Fibroblast of lung (primary cell): Measurements from ENCODE around the gene SUGCT. TPM values are rescaled to one million over a fixed set of nuclear protein-coding genes. Genes with fewer than 3 reads are reported as not detected.
A peak's percentile ranks its signal among the peaks of the same experiment; 100 is the strongest.

Source experiments
- DNase-seq, 2 donors: peaks; one replicate each; pipeline versions ENCODE4 v3.0.0 to v3.0.0-alpha.2; 2010; ENCODE audit warnings: low read depth in 2 of 2
- H2AFZ ChIP-seq: 2 replicates; pipeline ENCODE4 v1.5.1; 2012; ENCODE audit warnings: low read length, control low read depth, inconsistent platforms
- H3K27ac ChIP-seq: 2 replicates; pipeline ENCODE4 v1.5.1; 2011; ENCODE audit warnings: low read length, control low read depth; ENCODE audit not compliant: insufficient read depth
- H3K27me3 ChIP-seq: 2 replicates; pipeline ENCODE4 v1.5.1; 2011; ENCODE audit warnings: mild to moderate bottlenecking, low read length; ENCODE audit not compliant: control insufficient read depth, insufficient read depth
- H3K36me3 ChIP-seq: 2 replicates; pipeline ENCODE4 v1.5.1; 2011; ENCODE audit warnings: low read length; ENCODE audit not compliant: control insufficient read depth, insufficient read depth
- H3K4me1 ChIP-seq: 2 replicates; pipeline ENCODE4 v1.5.1; 2011; ENCODE audit warnings: low read length; ENCODE audit not compliant: control insufficient read depth, insufficient read depth; ENCODE audit errors: extremely low read depth
- H3K4me2 ChIP-seq: 2 replicates; pipeline ENCODE4 v1.5.1; 2011; ENCODE audit warnings: low read length, control low read depth; ENCODE audit not compliant: insufficient read depth; ENCODE audit errors: extremely low read depth
- H3K4me3 ChIP-seq, 4 experiments: fragments of 200-600 bp in 1 of 4; sonication (generic) in 1 of 4; replicated peaks in 1 of 4; 2 replicates each; pipeline ENCODE4 v1.5.1; 2011 to 2016; ENCODE audit warnings: low read length in 4 of 4, low read depth in 3 of 4, mild to moderate bottlenecking in 3 of 4, control low read depth in 2 of 4, inconsistent platforms in 1 of 4, mixed read lengths in 1 of 4; ENCODE audit not compliant: insufficient read depth in 1 of 4; ENCODE audit errors: control extremely low read depth in 1 of 4
- H3K79me2 ChIP-seq: 2 replicates; pipeline ENCODE4 v1.5.1; 2012; ENCODE audit warnings: mild to moderate bottlenecking, low read length, inconsistent platforms; ENCODE audit not compliant: control insufficient read depth, insufficient read depth
- H3K9ac ChIP-seq: 2 replicates; pipeline ENCODE4 v1.5.1; 2011; ENCODE audit warnings: mild to moderate bottlenecking, low read length, control low read depth; ENCODE audit not compliant: insufficient read depth
- H3K9me3 ChIP-seq: 2 replicates; pipeline ENCODE4 v1.5.1; 2012; ENCODE audit warnings: low read depth, low read length; ENCODE audit not compliant: control insufficient read depth, insufficient read depth
- H4K20me1 ChIP-seq: 2 replicates; pipeline ENCODE4 v1.5.1; 2011; ENCODE audit warnings: low read length; ENCODE audit not compliant: control insufficient read depth, insufficient read depth; ENCODE audit errors: extremely low read depth
- CTCF ChIP-seq, 2 donors: IDR thresholded peaks in 1 of 2; conservative IDR thresholded peaks in 1 of 2; 1 replicate in 1 of 2; 2 replicates in 1 of 2; pipeline ENCODE4 v1.5.1; 2011 to 2012; ENCODE audit warnings: low read length in 2 of 2, control low read depth in 1 of 2, inconsistent platforms in 1 of 2, low read depth in 1 of 2, mild to moderate bottlenecking in 1 of 2
- EZH2 ChIP-seq: IDR thresholded peaks from 2 replicates; pipeline ENCODE4 v1.5.1; 2012; ENCODE audit warnings: low read length, control low read depth, mild to moderate bottlenecking; ENCODE audit errors: missing control alignments
- polyA plus RNA-seq, 2 donors: library from polyadenylated mRNA; depleted of rRNA in 1 of 2; stranded (reverse) in 1 of 2; unstranded in 1 of 2; fragments of >200 nt; gene quantifications; 2 replicates each; pipeline ENCODE4 v1.2.1, GENCODE V29; 2011 to 2012; ENCODE audit warnings: missing spikeins in 1 of 2
- total RNA-seq: library from RNA; depleted of rRNA; stranded (reverse); fragments of >200 nt; gene quantifications from 2 replicates; pipeline ENCODE4 v1.2.1, GENCODE V29; 2014

The SUGCT gene
- total and polyA plus RNA-seq, 2 donors (not counting 1 experiment from before 2014, with no cell fraction given), result 8.4 to 16.5 TPM

- peak in 1 of 2 donors; percentile 84 for DNase-seq
- no peaks in the 10 kb centered on the region for H3K79me2 ChIP-seq
- no peaks in the 10 kb centered on the region for H3K4me1 ChIP-seq
- H3K9ac ChIP-seq, result no peak overlapping the region
- H3K27me3 ChIP-seq, result no peaks in the 10 kb centered on the region
- TF ChIP-seq EZH2, result no peak
- no peak overlapping the region for H3K4me3 ChIP-seq
- no peak overlapping the region for H3K4me2 ChIP-seq
- no peaks in the 10 kb centered on the region for H3K9me3 ChIP-seq
- no peaks in the 10 kb centered on the region for H3K36me3 ChIP-seq
- H3K27ac ChIP-seq, result no peak overlapping the region
- no peaks in the 10 kb centered on the region for H4K20me1 ChIP-seq
- no peak overlapping the region for H2AFZ ChIP-seq
Observed at GRCh38 chr7:40283391-40283790, 148.6 kb downstream of the SUGCT start.

- no peaks in the 10 kb centered on the region for H3K27me3 ChIP-seq
- H3K36me3 ChIP-seq, result no peaks in the 10 kb centered on the region
- no peak overlapping the region for H2AFZ ChIP-seq
- H4K20me1 ChIP-seq, result no peaks in the 10 kb centered on the region
- no peak overlapping the region for H3K9ac ChIP-seq
- H3K4me1 ChIP-seq, result no peaks in the 10 kb centered on the region
- no peak overlapping the region for H3K4me3 ChIP-seq
- H3K27ac ChIP-seq, result no peak overlapping the region
- H3K79me2 ChIP-seq, result no peaks in the 10 kb centered on the region
- TF ChIP-seq CTCF (conservative IDR thresholded peaks at IDR 0.05 in 1 of 2, IDR thresholded peaks at IDR 0.05 in 1 of 2; ENCODE audit: low read depth in 1 of 2, low read length in 2 of 2) (no peak), EZH2 (no peak)
- no peak overlapping the region for H3K4me2 ChIP-seq
- no peak for DNase-seq
- H3K9me3 ChIP-seq, result no peaks in the 10 kb centered on the region
Observed at GRCh38 chr7:40288827-40289226, 154.0 kb downstream of the SUGCT start.

- H3K4me3 ChIP-seq, result no peak overlapping the region
- H3K9ac ChIP-seq, result no peak overlapping the region
- H4K20me1 ChIP-seq, result no peaks in the 10 kb centered on the region
- peak; percentile 59 to 61 for DNase-seq
- no peak overlapping the region for H3K27ac ChIP-seq
- H2AFZ ChIP-seq, result no peak overlapping the region
- no peaks in the 10 kb centered on the region for H3K36me3 ChIP-seq
- H3K79me2 ChIP-seq, result no peaks in the 10 kb centered on the region
- H3K4me2 ChIP-seq, result peak overlapping the region; percentile 37
- TF ChIP-seq CTCF (conservative IDR thresholded peaks at IDR 0.05 in 1 of 2, IDR thresholded peaks at IDR 0.05 in 1 of 2; ENCODE audit: low read depth in 1 of 2, low read length in 2 of 2) (no peak), EZH2 (no peak)
- no peaks in the 10 kb centered on the region for H3K27me3 ChIP-seq
- H3K9me3 ChIP-seq, result no peaks in the 10 kb centered on the region
- H3K4me1 ChIP-seq, result peaks cover 2% of the 10 kb centered on the region
Observed at GRCh38 chr7:40297741-40298311, 163.0 kb downstream of the SUGCT start.
